ENCODE results near the gene CDK6. TPM values are rescaled to one million over a fixed set of nuclear protein-coding genes. Genes with fewer than 3 reads are reported as not detected.

Gene CDK6
- total and polyA plus RNA-seq, 2 experiments from 2014 or later, result 7.4 to 23.7 TPM

DNA sequence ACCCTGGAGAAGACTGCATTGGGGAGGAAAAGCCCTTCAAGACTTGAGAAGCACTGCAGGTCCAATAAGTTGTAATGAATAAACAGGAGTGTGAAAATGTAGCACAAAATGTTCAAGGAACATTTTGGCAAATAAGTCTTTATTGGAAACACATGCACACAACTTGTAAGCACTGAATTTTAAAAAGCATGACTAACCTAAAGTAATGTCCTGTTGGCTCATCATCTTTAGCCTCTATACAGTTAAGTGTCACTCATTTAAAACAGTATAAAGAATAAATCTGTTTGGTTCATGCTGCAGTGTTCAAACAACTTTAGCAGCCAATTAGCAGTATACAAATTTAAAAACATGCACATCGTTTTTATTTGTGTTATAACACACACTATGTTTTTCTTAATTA lies 108.6 kb downstream of the CDK6 start:
- Histone ChIP-seq H3K4me1 (ENCODE audit: insufficient read depth) (peaks cover 12% of the 10 kb centered on the region), H3K79me2 (replicated peaks; ENCODE audit: insufficient read depth) (no peaks in the 10 kb centered on the region), H3K4me2 (no peak overlapping the region), H3F3A (replicated peaks; ENCODE audit: low read depth) (no peaks in the 10 kb centered on the region), H3K27ac (ENCODE audit: low read depth) (no peak overlapping the region), H2AFZ (no peak overlapping the region), H3K36me3 (ENCODE audit: insufficient read depth) (no peaks in the 10 kb centered on the region), H3K4me3 (no peak overlapping the region), H3K9me2 (ENCODE audit: insufficient read depth) (no peaks in the 10 kb centered on the region), H4K20me1 (replicated peaks; ENCODE audit: insufficient read depth) (no peaks in the 10 kb centered on the region), H3K27me3 (ENCODE audit: insufficient read depth) (no peaks in the 10 kb centered on the region)
- Mint-ChIP-seq H3K4me1 (peaks cover 25% of the 10 kb centered on the region), H3K9me3 (no peaks in the 10 kb centered on the region), H3K36me3 (ENCODE audit: low read depth) (peaks cover 6% of the 10 kb centered on the region), H3K27ac (no peak overlapping the region), H3K4me3 (no peak overlapping the region), H3K27me3 (ENCODE audit: insufficient read depth, low read depth, poor library complexity) (peaks cover 1% of the 10 kb centered on the region)
- no peak for ATAC-seq
- no peak for TF ChIP-seq JUNB (IDR thresholded peaks at IDR 0.05; ENCODE audit: unreplicated experiment)
- TF ChIP-seq, protein P1, sequence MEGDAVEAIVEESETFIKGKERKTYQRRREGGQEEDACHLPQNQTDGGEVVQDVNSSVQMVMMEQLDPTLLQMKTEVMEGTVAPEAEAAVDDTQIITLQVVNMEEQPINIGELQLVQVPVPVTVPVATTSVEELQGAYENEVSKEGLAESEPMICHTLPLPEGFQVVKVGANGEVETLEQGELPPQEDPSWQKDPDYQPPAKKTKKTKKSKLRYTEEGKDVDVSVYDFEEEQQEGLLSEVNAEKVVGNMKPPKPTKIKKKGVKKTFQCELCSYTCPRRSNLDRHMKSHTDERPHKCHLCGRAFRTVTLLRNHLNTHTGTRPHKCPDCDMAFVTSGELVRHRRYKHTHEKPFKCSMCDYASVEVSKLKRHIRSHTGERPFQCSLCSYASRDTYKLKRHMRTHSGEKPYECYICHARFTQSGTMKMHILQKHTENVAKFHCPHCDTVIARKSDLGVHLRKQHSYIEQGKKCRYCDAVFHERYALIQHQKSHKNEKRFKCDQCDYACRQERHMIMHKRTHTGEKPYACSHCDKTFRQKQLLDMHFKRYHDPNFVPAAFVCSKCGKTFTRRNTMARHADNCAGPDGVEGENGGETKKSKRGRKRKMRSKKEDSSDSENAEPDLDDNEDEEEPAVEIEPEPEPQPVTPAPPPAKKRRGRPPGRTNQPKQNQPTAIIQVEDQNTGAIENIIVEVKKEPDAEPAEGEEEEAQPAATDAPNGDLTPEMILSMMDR (conservative IDR thresholded peaks at IDR 0.05; ENCODE audit: low read depth in 2 of 2), result no peak
- TF ChIP-seq NANOG (IDR thresholded peaks at IDR 0.05; ENCODE audit: borderline replicate concordance), result no peak
- TF ChIP-seq, protein P2, sequence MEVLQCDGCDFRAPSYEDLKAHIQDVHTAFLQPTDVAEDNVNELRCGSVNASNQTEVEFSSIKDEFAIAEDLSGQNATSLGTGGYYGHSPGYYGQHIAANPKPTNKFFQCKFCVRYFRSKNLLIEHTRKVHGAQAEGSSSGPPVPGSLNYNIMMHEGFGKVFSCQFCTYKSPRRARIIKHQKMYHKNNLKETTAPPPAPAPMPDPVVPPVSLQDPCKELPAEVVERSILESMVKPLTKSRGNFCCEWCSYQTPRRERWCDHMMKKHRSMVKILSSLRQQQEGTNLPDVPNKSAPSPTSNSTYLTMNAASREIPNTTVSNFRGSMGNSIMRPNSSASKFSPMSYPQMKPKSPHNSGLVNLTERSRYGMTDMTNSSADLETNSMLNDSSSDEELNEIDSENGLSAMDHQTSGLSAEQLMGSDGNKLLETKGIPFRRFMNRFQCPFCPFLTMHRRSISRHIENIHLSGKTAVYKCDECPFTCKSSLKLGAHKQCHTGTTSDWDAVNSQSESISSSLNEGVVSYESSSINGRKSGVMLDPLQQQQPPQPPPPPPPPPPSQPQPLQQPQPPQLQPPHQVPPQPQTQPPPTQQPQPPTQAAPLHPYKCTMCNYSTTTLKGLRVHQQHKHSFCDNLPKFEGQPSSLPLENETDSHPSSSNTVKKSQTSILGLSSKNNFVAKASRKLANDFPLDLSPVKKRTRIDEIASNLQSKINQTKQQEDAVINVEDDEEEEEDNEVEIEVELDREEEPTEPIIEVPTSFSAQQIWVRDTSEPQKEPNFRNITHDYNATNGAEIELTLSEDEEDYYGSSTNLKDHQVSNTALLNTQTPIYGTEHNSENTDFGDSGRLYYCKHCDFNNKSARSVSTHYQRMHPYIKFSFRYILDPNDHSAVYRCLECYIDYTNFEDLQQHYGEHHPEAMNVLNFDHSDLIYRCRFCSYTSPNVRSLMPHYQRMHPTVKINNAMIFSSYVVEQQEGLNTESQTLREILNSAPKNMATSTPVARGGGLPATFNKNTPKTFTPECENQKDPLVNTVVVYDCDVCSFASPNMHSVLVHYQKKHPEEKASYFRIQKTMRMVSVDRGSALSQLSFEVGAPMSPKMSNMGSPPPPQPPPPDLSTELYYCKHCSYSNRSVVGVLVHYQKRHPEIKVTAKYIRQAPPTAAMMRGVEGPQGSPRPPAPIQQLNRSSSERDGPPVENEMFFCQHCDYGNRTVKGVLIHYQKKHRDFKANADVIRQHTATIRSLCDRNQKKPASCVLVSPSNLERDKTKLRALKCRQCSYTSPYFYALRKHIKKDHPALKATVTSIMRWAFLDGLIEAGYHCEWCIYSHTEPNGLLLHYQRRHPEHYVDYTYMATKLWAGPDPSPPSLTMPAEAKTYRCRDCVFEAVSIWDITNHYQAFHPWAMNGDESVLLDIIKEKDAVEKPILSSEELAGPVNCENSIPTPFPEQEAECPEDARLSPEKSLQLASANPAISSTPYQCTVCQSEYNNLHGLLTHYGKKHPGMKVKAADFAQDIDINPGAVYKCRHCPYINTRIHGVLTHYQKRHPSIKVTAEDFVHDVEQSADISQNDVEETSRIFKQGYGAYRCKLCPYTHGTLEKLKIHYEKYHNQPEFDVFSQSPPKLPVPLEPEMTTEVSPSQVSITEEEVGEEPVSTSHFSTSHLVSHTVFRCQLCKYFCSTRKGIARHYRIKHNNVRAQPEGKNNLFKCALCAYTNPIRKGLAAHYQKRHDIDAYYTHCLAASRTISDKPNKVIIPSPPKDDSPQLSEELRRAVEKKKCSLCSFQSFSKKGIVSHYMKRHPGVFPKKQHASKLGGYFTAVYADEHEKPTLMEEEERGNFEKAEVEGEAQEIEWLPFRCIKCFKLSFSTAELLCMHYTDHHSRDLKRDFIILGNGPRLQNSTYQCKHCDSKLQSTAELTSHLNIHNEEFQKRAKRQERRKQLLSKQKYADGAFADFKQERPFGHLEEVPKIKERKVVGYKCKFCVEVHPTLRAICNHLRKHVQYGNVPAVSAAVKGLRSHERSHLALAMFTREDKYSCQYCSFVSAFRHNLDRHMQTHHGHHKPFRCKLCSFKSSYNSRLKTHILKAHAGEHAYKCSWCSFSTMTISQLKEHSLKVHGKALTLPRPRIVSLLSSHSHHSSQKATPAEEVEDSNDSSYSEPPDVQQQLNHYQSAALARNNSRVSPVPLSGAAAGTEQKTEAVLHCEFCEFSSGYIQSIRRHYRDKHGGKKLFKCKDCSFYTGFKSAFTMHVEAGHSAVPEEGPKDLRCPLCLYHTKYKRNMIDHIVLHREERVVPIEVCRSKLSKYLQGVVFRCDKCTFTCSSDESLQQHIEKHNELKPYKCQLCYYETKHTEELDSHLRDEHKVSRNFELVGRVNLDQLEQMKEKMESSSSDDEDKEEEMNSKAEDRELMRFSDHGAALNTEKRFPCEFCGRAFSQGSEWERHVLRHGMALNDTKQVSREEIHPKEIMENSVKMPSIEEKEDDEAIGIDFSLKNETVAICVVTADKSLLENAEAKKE (CRISPR knock-in tag; IDR thresholded peaks at IDR 0.05), result no peak
- TF ChIP-seq ZNF331 (CRISPR knock-in tag; IDR thresholded peaks at IDR 0.05; ENCODE audit: low read depth), result no peak
- no peak for TF ChIP-seq EZH2phosphoT487 (IDR thresholded peaks at IDR 0.05; ENCODE audit: unreplicated experiment)
- no peak for DNase-seq (ENCODE audit: low spot score)
